Measurements from ENCODE around the gene RERE.

DNA sequence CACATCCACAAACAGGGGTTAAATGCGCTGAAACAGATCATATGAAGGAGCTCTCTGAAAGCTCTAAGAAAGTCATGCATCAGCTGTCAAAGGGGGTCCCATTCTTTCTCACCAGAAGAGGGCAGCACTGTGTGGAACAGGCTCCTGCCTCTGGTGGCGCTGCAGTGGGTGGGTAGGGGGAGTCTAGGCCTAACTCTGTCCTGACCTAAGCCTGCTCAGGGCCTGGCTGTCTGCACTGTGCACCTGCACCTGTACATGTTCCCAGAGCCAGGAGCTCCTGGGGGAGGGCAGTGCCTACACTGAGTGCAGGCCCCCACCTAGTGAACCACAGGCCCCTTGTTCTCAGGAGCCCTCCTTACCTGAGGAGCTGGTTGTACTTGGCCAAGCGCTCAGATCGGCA, 45.1 kb upstream of the RERE start:
- TF ChIP-seq POLR2A (IDR thresholded peaks at IDR 0.05), result no peak
- TF ChIP-seq, protein P1, sequence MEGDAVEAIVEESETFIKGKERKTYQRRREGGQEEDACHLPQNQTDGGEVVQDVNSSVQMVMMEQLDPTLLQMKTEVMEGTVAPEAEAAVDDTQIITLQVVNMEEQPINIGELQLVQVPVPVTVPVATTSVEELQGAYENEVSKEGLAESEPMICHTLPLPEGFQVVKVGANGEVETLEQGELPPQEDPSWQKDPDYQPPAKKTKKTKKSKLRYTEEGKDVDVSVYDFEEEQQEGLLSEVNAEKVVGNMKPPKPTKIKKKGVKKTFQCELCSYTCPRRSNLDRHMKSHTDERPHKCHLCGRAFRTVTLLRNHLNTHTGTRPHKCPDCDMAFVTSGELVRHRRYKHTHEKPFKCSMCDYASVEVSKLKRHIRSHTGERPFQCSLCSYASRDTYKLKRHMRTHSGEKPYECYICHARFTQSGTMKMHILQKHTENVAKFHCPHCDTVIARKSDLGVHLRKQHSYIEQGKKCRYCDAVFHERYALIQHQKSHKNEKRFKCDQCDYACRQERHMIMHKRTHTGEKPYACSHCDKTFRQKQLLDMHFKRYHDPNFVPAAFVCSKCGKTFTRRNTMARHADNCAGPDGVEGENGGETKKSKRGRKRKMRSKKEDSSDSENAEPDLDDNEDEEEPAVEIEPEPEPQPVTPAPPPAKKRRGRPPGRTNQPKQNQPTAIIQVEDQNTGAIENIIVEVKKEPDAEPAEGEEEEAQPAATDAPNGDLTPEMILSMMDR (IDR thresholded peaks at IDR 0.05), result peak in 3 of 6 experiments; percentile 11 to 36 (median 24)

Measured in thyroid gland (tissue), 4 donors.